OCI-LY1 (cell line): ENCODE measurements around the gene PLEKHG2.

Source experiments
- H2AFZ ChIP-seq: fragments of 200-600 bp; sonication (generic), shearing (Covaris generic); 2 replicates; pipeline ENCODE4 v1.6.0; 2014; ENCODE audit warnings: antibody characterized with exemption, mild to moderate bottlenecking, low read length
- H3F3A ChIP-seq: fragments of 200-600 bp; sonication (generic), shearing (Covaris generic); 2 replicates; pipeline ENCODE4 v1.6.0; 2014; ENCODE audit warnings: mild to moderate bottlenecking, antibody characterized with exemption, low read length, moderate library complexity; ENCODE audit not compliant: insufficient read depth
- H3K27ac ChIP-seq: fragments of 200-600 bp; sonication (generic); 2 replicates; pipeline ENCODE4 v1.5.1; 2014; ENCODE audit warnings: low read length, mixed run types, mild to moderate bottlenecking, low read depth; ENCODE audit not compliant: poor library complexity, severe bottlenecking
- H3K27me3 ChIP-seq: fragments of 200-600 bp; sonication (generic); 2 replicates; pipeline ENCODE4 v1.6.0; 2014; ENCODE audit warnings: antibody characterized with exemption, mild to moderate bottlenecking, low read length, moderate library complexity; ENCODE audit not compliant: insufficient read depth
- H3K36me3 ChIP-seq: fragments of 200-600 bp; sonication (generic); 2 replicates; pipeline ENCODE4 v1.6.1; 2014; ENCODE audit warnings: mild to moderate bottlenecking, antibody characterized with exemption, low read length, moderate library complexity, mixed read lengths; ENCODE audit not compliant: insufficient read depth
- H3K4me1 ChIP-seq: fragments of 200-600 bp; sonication (generic); 2 replicates; pipeline ENCODE4 v1.5.1; 2014; ENCODE audit warnings: mild to moderate bottlenecking, low read length, moderate library complexity; ENCODE audit not compliant: insufficient read depth, severe bottlenecking
- H3K4me2 ChIP-seq: fragments of 200-600 bp; sonication (generic), shearing (Covaris generic); 2 replicates; pipeline ENCODE4 v1.6.1; 2014; ENCODE audit warnings: low read length
- H3K4me3 ChIP-seq: fragments of 200-600 bp; sonication (generic); 2 replicates; pipeline ENCODE4 v1.5.1; 2014; ENCODE audit warnings: low read length, low read depth, mild to moderate bottlenecking, mixed read lengths; ENCODE audit not compliant: poor library complexity, severe bottlenecking
- H3K79me2 ChIP-seq: fragments of 200-600 bp; shearing (Covaris generic); 2 replicates; pipeline ENCODE4 v1.6.1; 2016; ENCODE audit warnings: mixed run types, low read length, mixed read lengths; ENCODE audit not compliant: insufficient read depth
- H3K9ac ChIP-seq: fragments of 200-600 bp; sonication (generic), shearing (Covaris generic); 2 replicates; pipeline ENCODE4 v1.6.1; 2014; ENCODE audit warnings: mild to moderate bottlenecking, low read length, mixed read lengths
- H3K9me2 ChIP-seq: fragments of 200-600 bp; sonication (generic), shearing (Covaris generic); 2 replicates; pipeline ENCODE4 v1.6.1; 2014; ENCODE audit warnings: low read depth, mild to moderate bottlenecking, low read length, mixed read lengths
- H3K9me3 ChIP-seq: fragments of 200-600 bp; shearing (Covaris generic); 2 replicates; pipeline ENCODE4 v1.6.1; 2014; ENCODE audit warnings: low read length, mixed read lengths
- H4K20me1 ChIP-seq: fragments of 200-600 bp; sonication (generic), shearing (Covaris generic); 2 replicates; pipeline ENCODE4 v1.6.0; 2016; ENCODE audit warnings: mild to moderate bottlenecking, low read length; ENCODE audit not compliant: insufficient read depth
- EZH2 ChIP-seq: fragments of 200-600 bp; sonication (generic), shearing (Covaris generic); IDR thresholded peaks from 2 replicates; pipeline ENCODE4 v1.8.0; 2017; ENCODE audit warnings: borderline replicate concordance, mixed run types, mild to moderate bottlenecking, antibody characterized with exemption, low read length, moderate library complexity, mixed read lengths
- TF ChIP-seq, protein P1 (sequence below): fragments of 200-600 bp; sonication (generic), shearing (Covaris generic); IDR thresholded peaks from 2 replicates; pipeline ENCODE4 v1.5.1; 2017; ENCODE audit warnings: mild to moderate bottlenecking, antibody characterized with exemption, low read length, moderate library complexity, mixed read lengths

Gene PLEKHG2

DNA sequence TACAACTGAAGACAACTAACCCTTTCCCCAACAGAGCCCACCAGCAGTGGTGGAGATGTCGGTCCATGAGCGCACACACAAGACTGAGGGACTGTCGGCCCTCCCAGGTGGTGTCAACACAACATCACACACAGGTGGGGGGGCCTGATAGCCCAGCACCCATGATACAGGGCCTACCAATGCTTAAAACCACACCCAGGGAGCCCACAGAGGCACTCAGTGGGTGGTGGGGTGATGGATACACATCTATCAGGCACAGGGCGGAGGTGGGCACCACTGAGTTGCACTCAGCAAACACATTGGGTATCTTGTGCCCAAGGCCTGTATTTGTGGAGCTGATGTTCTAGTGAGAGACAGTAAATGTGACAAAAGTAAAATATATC is 12.8 kb upstream of the PLEKHG2 start:
- H3K4me3 ChIP-seq = no peak overlapping the region
- no peaks in the 10 kb centered on the region for H3K9me2 ChIP-seq
- H3K4me1 ChIP-seq = peaks cover 58% of the 10 kb centered on the region
- H3K9me3 ChIP-seq = no peaks in the 10 kb centered on the region
- H2AFZ ChIP-seq = no peak overlapping the region
- no peaks in the 10 kb centered on the region for H3K27me3 ChIP-seq
- TF ChIP-seq, protein P1, sequence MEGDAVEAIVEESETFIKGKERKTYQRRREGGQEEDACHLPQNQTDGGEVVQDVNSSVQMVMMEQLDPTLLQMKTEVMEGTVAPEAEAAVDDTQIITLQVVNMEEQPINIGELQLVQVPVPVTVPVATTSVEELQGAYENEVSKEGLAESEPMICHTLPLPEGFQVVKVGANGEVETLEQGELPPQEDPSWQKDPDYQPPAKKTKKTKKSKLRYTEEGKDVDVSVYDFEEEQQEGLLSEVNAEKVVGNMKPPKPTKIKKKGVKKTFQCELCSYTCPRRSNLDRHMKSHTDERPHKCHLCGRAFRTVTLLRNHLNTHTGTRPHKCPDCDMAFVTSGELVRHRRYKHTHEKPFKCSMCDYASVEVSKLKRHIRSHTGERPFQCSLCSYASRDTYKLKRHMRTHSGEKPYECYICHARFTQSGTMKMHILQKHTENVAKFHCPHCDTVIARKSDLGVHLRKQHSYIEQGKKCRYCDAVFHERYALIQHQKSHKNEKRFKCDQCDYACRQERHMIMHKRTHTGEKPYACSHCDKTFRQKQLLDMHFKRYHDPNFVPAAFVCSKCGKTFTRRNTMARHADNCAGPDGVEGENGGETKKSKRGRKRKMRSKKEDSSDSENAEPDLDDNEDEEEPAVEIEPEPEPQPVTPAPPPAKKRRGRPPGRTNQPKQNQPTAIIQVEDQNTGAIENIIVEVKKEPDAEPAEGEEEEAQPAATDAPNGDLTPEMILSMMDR = no peak
- no peak for TF ChIP-seq EZH2
- no peaks in the 10 kb centered on the region for H4K20me1 ChIP-seq
- H3K36me3 ChIP-seq = peaks cover 19% of the 10 kb centered on the region; the same call in 1 of the 2 replicates
- 0 out of 2 replicates have a peak, but pooled peaks cover 3% of the 10 kb centered on the region for H3F3A ChIP-seq
- no peak overlapping the region for H3K4me2 ChIP-seq
- peak overlapping the region; percentile 96 for H3K27ac ChIP-seq
- H3K9ac ChIP-seq = no peak overlapping the region
- no peaks in the 10 kb centered on the region for H3K79me2 ChIP-seq

DNA sequence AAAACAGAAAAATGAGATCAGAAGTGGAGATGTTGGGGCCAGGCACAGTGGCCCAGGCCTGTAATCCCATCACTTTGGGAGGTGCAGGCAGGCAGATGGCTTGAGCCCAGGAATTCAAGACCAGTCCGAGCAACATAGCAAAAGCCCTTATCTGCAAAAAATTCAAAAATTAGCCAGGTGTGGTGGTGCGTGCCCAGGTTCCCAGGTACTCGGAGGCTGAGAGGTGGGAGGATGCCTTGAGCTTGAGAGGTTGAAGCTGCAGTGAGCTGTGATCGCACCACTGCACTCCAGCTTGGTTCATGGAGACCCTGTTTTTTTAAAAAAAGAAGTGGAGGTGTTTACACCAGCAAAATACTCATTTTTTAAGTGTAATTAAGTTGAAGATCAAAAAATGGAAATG is 12.4 kb upstream of the PLEKHG2 start:
- Histone ChIP-seq H3K79me2 (no peaks in the 10 kb centered on the region), H3K36me3 (peaks cover 16% of the 10 kb centered on the region; the same call in 1 of the 2 replicates), H3K9ac (no peak overlapping the region), H3K27ac (peak overlapping the region; percentile 96), H3K9me2 (no peaks in the 10 kb centered on the region), H3F3A (peaks cover 6% of the 10 kb centered on the region; the same call in 1 of the 2 replicates), H3K9me3 (no peaks in the 10 kb centered on the region), H3K4me2 (no peak overlapping the region), H3K4me3 (no peak overlapping the region), H4K20me1 (no peaks in the 10 kb centered on the region), H3K4me1 (peaks cover 62% of the 10 kb centered on the region), H2AFZ (no peak overlapping the region), H3K27me3 (no peaks in the 10 kb centered on the region)
- TF ChIP-seq, protein P1 = no peak
- TF ChIP-seq EZH2 = no peak

DNA sequence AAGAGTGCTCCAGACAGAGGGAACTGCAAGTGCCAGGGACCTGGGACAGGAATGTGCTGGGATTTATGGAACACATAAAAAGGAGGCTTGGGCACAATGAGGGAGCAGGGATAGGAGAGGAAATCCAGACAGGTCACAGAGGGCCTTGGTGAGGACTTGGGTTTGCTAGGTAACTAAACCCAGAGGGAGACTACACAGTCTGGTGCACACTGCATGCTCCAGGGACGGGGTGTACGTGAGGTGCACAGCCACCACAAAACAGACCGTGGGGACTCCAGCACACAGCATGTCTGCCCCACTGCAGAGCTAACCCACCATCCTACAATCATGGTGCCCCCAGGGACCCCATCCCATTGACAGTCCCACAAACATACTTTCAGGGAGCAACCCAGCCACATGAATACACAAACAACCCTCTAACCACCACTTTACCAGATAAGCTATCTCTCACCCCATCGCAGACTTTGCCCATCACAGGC is 11.4 kb upstream of the PLEKHG2 start:
- Histone ChIP-seq H3F3A (peaks cover 13% of the 10 kb centered on the region), H3K36me3 (peaks cover 9% of the 10 kb centered on the region; the same call in 1 of the 2 replicates), H3K4me3 (no peak overlapping the region), H3K9me3 (no peaks in the 10 kb centered on the region), H3K4me1 (peaks cover 73% of the 10 kb centered on the region), H3K9ac (peak overlapping the region; percentile 72), H3K9me2 (no peaks in the 10 kb centered on the region), H3K27me3 (no peaks in the 10 kb centered on the region), H3K4me2 (peak overlapping the region; percentile 66; the same call in 1 of the 2 replicates), H3K79me2 (no peaks in the 10 kb centered on the region), H3K27ac (peak overlapping the region; percentile 96), H2AFZ (no peak overlapping the region), H4K20me1 (no peaks in the 10 kb centered on the region)
- TF ChIP-seq, protein P1 = no peak
- no peak for TF ChIP-seq EZH2
